ENCODE data around the gene AARS1.
A peak's percentile ranks its signal among the peaks of the same experiment; 100 is the strongest.
"Not testable (repeated sequence)": the region's sequence is repeated elsewhere in the genome, so short reads cannot be mapped to it uniquely, and the experiment has no call there.

The AARS1 gene

GRCh38 chr16:70298988-70299938 is 10.0 kb upstream of the AARS1 start, which contains the start of gene DDX19B:
DDX19B (plus strand) TSS chr16:70299186; CDS start chr16:70299298, 112 bp downstream.
- H3K4me1 ChIP-seq (ENCODE audit: low read length): peaks cover 10% of the 10 kb centered on the region
- H3K27ac ChIP-seq (ENCODE audit: low read length): peak within 1 kb of the TSS; percentile 49
- peaks cover 37% of the 10 kb centered on the region for H3K79me2 ChIP-seq (ENCODE audit: low read length)
- H3K9me3 ChIP-seq (ENCODE audit: insufficient read depth, low read length): peaks cover 7% of the 10 kb centered on the region; the same call in 1 of the 2 replicates
- peak within 1 kb of the TSS; percentile 91 for H3K4me3 ChIP-seq (ENCODE audit: low read length)
- H4K20me1 ChIP-seq (ENCODE audit: insufficient read depth, low read length): no peaks in the 10 kb centered on the region
- H3K4me2 ChIP-seq (ENCODE audit: low read length): peak within 1 kb of the TSS; percentile 81
- H3K9ac ChIP-seq (ENCODE audit: low read length): peak within 1 kb of the TSS; percentile 90
- no peaks in the 10 kb centered on the region for H3K27me3 ChIP-seq (ENCODE audit: low read depth, low read length)
- no peak for TF ChIP-seq EZH2phosphoT487 (IDR thresholded peaks at IDR 0.05; ENCODE audit: low read depth)
- peak within 1 kb of the TSS; percentile 92 for H2AFZ ChIP-seq (ENCODE audit: low read depth, low read length)
- peaks cover 12% of the 10 kb centered on the region for H3K36me3 ChIP-seq (replicated peaks; ENCODE audit: low read depth, low read length)

DNA sequence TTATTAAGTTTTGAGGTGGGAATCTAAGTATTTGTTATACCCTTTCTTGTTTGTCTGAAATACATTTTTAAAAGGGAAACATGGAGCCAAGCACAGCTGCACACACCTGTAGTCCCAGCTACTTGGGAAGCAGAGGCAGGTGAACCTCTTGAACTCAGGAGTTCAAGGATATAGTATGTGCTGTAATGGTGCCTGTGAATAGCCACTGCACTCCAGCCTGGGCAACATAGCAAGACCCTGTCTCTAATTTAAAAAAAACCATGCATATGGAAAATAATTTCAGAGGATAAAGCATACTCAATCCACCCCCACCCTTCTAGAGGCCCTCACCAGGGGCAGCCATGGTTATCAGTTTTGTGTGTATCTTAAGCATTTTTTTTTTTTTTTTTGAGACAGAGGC is 6.3 kb upstream of the AARS1 start:
- Histone ChIP-seq H4K20me1 (ENCODE audit: insufficient read depth, low read length) (no peaks in the 10 kb centered on the region), H3K27ac (ENCODE audit: low read length) (no peak overlapping the region), H3K9me3 (ENCODE audit: insufficient read depth, low read length) (no peaks in the 10 kb centered on the region), H3K4me1 (ENCODE audit: low read length) (peaks cover 10% of the 10 kb centered on the region), H3K27me3 (ENCODE audit: low read depth, low read length) (no peaks in the 10 kb centered on the region), H3K4me2 (ENCODE audit: low read length) (no peak overlapping the region), H3K4me3 (ENCODE audit: low read length) (no peak overlapping the region), H2AFZ (ENCODE audit: low read depth, low read length) (no peak overlapping the region), H3K79me2 (ENCODE audit: low read length) (peaks cover 18% of the 10 kb centered on the region), H3K36me3 (replicated peaks; ENCODE audit: low read depth, low read length) (peaks cover 3% of the 10 kb centered on the region), H3K9ac (ENCODE audit: low read length) (no peak overlapping the region)
- no peak for TF ChIP-seq CTCF (IDR thresholded peaks at IDR 0.05; ENCODE audit: low read depth, low read length)
- no peak for TF ChIP-seq EZH2phosphoT487 (IDR thresholded peaks at IDR 0.05; ENCODE audit: low read depth)

- Histone ChIP-seq H3K9me3 (ENCODE audit: insufficient read depth, low read length) (no peaks in the 10 kb centered on the region), H3K4me1 (ENCODE audit: low read length) (peaks cover 8% of the 10 kb centered on the region), H3K27me3 (ENCODE audit: low read depth, low read length) (no peaks in the 10 kb centered on the region), H3K36me3 (replicated peaks; ENCODE audit: low read depth, low read length) (no peaks in the 10 kb centered on the region), H2AFZ (ENCODE audit: low read depth, low read length) (no peak overlapping the region), H3K27ac (ENCODE audit: low read length) (no peak overlapping the region), H3K9ac (ENCODE audit: low read length) (no peak overlapping the region), H3K4me2 (ENCODE audit: low read length) (no peak overlapping the region), H3K4me3 (ENCODE audit: low read length) (no peak overlapping the region), H4K20me1 (ENCODE audit: insufficient read depth, low read length) (no peaks in the 10 kb centered on the region), H3K79me2 (ENCODE audit: low read length) (peaks cover 7% of the 10 kb centered on the region)
- no peak for TF ChIP-seq EZH2phosphoT487 (IDR thresholded peaks at IDR 0.05; ENCODE audit: low read depth)
- no peak for TF ChIP-seq CTCF (IDR thresholded peaks at IDR 0.05; ENCODE audit: low read depth, low read length)
Measured at GRCh38 chr16:70294385-70295025, 5.2 kb upstream of the AARS1 start.

DNA sequence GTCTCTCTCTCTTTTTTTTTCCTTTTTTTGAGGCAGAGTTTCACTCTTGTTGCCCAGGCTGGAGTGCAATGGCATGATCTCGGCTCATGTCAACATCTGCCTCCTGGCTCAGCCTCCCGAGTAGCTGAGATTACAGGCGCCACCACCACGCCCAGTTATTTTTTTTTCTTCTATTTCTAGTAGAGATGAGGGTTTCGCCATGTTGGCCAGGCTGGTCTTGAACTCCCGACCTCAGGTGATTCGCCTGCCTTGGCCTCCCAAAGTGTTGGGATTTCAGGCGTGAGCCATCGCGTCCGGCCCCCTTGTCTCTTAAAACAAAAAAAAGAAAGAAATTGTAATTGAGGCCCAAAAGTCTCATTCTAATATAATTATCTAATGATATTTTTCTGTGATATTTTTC is 2.8 kb upstream of the AARS1 start:
- not testable (repeated sequence) for H2AFZ ChIP-seq (ENCODE audit: low read depth, low read length); H3K4me1 ChIP-seq (ENCODE audit: low read length); H3K4me2 ChIP-seq (ENCODE audit: low read length); H4K20me1 ChIP-seq (ENCODE audit: insufficient read depth, low read length); H3K9ac ChIP-seq (ENCODE audit: low read length); H3K27ac ChIP-seq (ENCODE audit: low read length); H3K9me3 ChIP-seq (ENCODE audit: insufficient read depth, low read length); H3K36me3 ChIP-seq (replicated peaks; ENCODE audit: low read depth, low read length); H3K27me3 ChIP-seq (ENCODE audit: low read depth, low read length); H3K4me3 ChIP-seq (ENCODE audit: low read length)
- peaks cover 21% of the 10 kb centered on the region for H3K79me2 ChIP-seq (ENCODE audit: low read length)

All from OCI-LY3 (cell line).